Right lobe of liver (tissue), 6 donors: ENCODE measurements around the gene CNR2. TPM values are rescaled to one million over a fixed set of nuclear protein-coding genes. Genes with fewer than 3 reads are reported as not detected.

Experiments
- ATAC-seq, 4 donors: fragments of 200-7000 bp; cut with Tn5 transposase; one replicate each; pipeline ENCODE4 v1.9.1; 2020; ENCODE audit warnings: mild to moderate bottlenecking in 4 of 4, moderate library complexity in 4 of 4
- DNase-seq, 3 donors: peaks; one replicate each; pipeline ENCODE4 v3.0.0-alpha.2; 2020
- H3K27ac ChIP-seq, 3 donors: fragments of 200-600 bp; one replicate each; pipeline ENCODE4 v1.8.0; 2022
- H3K27me3 ChIP-seq, 2 donors: fragments of 200-600 bp; one replicate each; pipeline ENCODE4 v1.8.0; 2022
- H3K36me3 ChIP-seq, 4 donors: fragments of 200-600 bp; sonication (generic) in 1 of 4; one replicate each; pipeline versions ENCODE4 v1.5.1 to v1.8.0; 2017 to 2022; ENCODE audit warnings: control low read depth in 1 of 4
- H3K4me1 ChIP-seq, 4 donors: fragments of 200-600 bp; sonication (generic) in 1 of 4; one replicate each; pipeline versions ENCODE4 v1.5.1 to v1.8.0; 2017 to 2022; ENCODE audit warnings: control low read depth in 1 of 4
- H3K4me3 ChIP-seq, 3 donors: fragments of 200-600 bp; one replicate each; pipeline ENCODE4 v1.8.0; 2022
- H3K9me3 ChIP-seq, 4 donors: fragments of 200-600 bp; sonication (generic) in 1 of 4; one replicate each; pipeline versions ENCODE4 v1.5.1 to v1.8.0; 2017 to 2022; ENCODE audit warnings: control low read depth in 1 of 4
- CTCF ChIP-seq, 4 donors: fragments of 200-600 bp in 3 of 4; fragments of 450-650 bp in 1 of 4; IDR thresholded peaks; one replicate each; pipeline versions ENCODE4 v1.5.1 to v1.8.0; 2016 to 2022; ENCODE audit warnings: antibody characterized with exemption in 4 of 4, mild to moderate bottlenecking in 2 of 4
- POLR2A ChIP-seq: fragments of 450-650 bp; IDR thresholded peaks from one replicate; pipeline ENCODE4 v1.6.1; 2017; ENCODE audit warnings: antibody characterized with exemption, mild to moderate bottlenecking
- WGBS: methylation state at CpG from one replicate; pipeline ENCODE4 v1.1.6; 2018; ENCODE audit warnings: low coverage, low lambda C conversion rate; ENCODE audit not compliant: insufficient coverage; ENCODE audit errors: missing lambda C conversion rate; 5-methylcytosine and 5-hydroxymethylcytosine counted together
- intact Hi-C, 2 donors: fragments of 100-400 bp; cut with DNase I; formaldehyde crosslinking; loops; one replicate each; pipeline versions ENCODE4 v1.11.2 to v1.14.1; 2022
- total RNA-seq, 6 experiments: library from RNA; depleted of rRNA in 2 of 6; stranded (reverse); fragments of >200 nt in 2 of 6; fragmentation: NEBNext Ultra II Directional in 3 of 6; extraction: Animal tissue kit (Norgen Biotek cat#: 25700) in 3 of 6; gene quantifications; one replicate each; pipeline versions ENCODE4 v1.1.0 to v1.2.4, GENCODE V29; 2016 to 2023
- donor health status: DM: no; HTN: yes; CAD: no.
- donor health status: DM: no; HTN: no; CAD: no.
- donor health status: DM: no; HTN: no; CAD: no.
- donor health status: DM: no; HTN: yes; CAD: no.
- donor health status: DM: no; HTN: yes; CAD: no.

CNR2 gene
- total RNA-seq, 6 experiments from 2014 or later: 0.04 to 0.07 (median 0.06) TPM; not detected in 2

DNA sequence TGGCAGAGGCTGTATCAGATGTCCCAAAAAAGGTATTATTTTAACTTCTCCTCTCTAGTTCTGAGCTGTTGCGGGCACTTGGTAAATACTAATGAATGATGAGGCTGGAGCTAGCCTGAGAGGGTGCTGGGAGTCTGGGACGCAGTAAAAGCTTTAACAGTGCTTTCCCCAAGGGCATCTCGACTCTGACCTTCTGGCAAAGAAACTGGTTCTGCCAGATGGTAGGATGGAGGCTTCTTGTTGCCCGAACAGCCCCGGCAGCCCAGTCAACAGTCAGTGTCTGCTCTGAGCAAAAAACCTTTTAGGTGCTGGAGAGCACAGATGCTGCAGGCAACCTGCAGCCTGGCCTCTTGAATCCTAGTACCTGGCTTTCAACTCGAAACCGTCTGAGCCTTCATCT lies 43.9 kb upstream of the CNR2 start:
- WGBS: 68% methylated on average over 5 of the region's 7 CpGs
- H3K4me3 ChIP-seq: no peak overlapping the region
- no peaks in the 10 kb centered on the region for H3K27me3 ChIP-seq
- DNase-seq: no peak
- no peak for ATAC-seq
- H3K36me3 ChIP-seq: no peaks in the 10 kb centered on the region
- H3K27ac ChIP-seq: no peak overlapping the region
- TF ChIP-seq POLR2A: no peak
- no peak for TF ChIP-seq CTCF (IDR thresholded peaks at IDR 0.05)
- intact Hi-C loops: no loop called here
- H3K9me3 ChIP-seq: no peaks in the 10 kb centered on the region
- H3K4me1 ChIP-seq: peaks cover 0 to 12% (median 4%) of the 10 kb centered on the region in 4 donors

- no peak for ATAC-seq
- no peaks in the 10 kb centered on the region for H3K36me3 ChIP-seq
- intact Hi-C loops: no loop called here
Observed at GRCh38 chr1:23953020-23953419, 39.9 kb upstream of the CNR2 start.

GRCh38 chr1:23947366-23947765 lies 34.2 kb upstream of the CNR2 start:
- Histone ChIP-seq H3K4me1 (no peaks in the 10 kb centered on the region), H3K27me3 (no peaks in the 10 kb centered on the region), H3K36me3 (no peaks in the 10 kb centered on the region), H3K4me3 (no peak overlapping the region), H3K27ac (no peak overlapping the region), H3K9me3 (peaks cover 0 to 4% (median 0%) of the 10 kb centered on the region in 4 donors)
- TF ChIP-seq POLR2A (no peak), CTCF (IDR thresholded peaks at IDR 0.05) (no peak)
- DNase-seq (no peak), ATAC-seq (no peak)
- intact Hi-C loops: no loop called here

More at GRCh38 chr1:23953020-23953419, 39.9 kb upstream of the CNR2 start:
- no peak for DNase-seq
- H3K4me3 ChIP-seq: no peak overlapping the region
- no peak overlapping the region for H3K27ac ChIP-seq
- H3K9me3 ChIP-seq: no peaks in the 10 kb centered on the region
- H3K27me3 ChIP-seq: no peaks in the 10 kb centered on the region
- WGBS: 68% methylated on average over 3 of the region's 3 CpGs
- TF ChIP-seq CTCF (IDR thresholded peaks at IDR 0.05) (no peak), POLR2A (no peak)
- peaks cover 0 to under 1% (median 0%) of the 10 kb centered on the region in 4 donors for H3K4me1 ChIP-seq

DNA sequence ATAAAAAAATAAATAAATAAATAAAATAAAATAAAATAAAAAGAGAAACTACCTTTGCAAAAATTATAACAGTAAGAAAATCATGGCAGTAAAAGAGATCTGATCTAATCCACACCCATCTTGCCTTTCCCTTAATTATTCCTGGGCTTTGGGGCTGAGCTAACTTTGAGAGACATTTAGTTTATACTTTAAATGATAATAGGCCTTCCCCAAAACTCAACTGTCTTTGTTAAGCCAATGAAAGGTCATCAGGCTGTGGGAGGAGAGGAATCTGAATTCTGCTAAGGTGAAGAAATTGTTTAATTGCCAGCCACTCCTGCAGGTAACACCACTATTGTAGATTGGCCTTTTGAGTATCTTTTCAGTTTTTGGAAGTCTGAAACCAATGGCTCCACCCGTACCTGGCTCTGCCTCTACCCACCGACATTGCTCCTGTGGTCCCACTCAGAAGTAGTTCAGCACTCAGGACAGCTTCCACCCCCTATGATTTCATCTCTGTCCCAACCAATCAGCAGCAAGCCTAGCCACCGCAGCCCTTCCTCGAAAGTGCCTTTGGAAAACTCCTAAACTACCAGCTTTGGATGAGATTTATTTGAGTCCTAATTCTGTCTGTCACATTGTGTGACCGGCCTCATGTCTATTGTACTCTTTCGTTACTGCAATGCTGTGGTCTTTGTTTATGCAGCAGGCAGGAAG lies 23.5 kb upstream of the CNR2 start:
- intact Hi-C loops: no loop called here
- no peaks in the 10 kb centered on the region for H3K27me3 ChIP-seq
- no peaks in the 10 kb centered on the region for H3K9me3 ChIP-seq
- no peaks in the 10 kb centered on the region for H3K36me3 ChIP-seq
- WGBS: 63% methylated on average over 5 of the region's 6 CpGs
- ATAC-seq (no peak), DNase-seq (peak in 1 of 3 donors; percentile 15)
- H3K4me1 ChIP-seq: no peaks in the 10 kb centered on the region
- TF ChIP-seq POLR2A (no peak), CTCF (IDR thresholded peaks at IDR 0.05) (no peak)
- no peak overlapping the region for H3K4me3 ChIP-seq
- H3K27ac ChIP-seq: no peak overlapping the region
